ENCODE data around the gene CACNA1D.

CACNA1D gene

DNA sequence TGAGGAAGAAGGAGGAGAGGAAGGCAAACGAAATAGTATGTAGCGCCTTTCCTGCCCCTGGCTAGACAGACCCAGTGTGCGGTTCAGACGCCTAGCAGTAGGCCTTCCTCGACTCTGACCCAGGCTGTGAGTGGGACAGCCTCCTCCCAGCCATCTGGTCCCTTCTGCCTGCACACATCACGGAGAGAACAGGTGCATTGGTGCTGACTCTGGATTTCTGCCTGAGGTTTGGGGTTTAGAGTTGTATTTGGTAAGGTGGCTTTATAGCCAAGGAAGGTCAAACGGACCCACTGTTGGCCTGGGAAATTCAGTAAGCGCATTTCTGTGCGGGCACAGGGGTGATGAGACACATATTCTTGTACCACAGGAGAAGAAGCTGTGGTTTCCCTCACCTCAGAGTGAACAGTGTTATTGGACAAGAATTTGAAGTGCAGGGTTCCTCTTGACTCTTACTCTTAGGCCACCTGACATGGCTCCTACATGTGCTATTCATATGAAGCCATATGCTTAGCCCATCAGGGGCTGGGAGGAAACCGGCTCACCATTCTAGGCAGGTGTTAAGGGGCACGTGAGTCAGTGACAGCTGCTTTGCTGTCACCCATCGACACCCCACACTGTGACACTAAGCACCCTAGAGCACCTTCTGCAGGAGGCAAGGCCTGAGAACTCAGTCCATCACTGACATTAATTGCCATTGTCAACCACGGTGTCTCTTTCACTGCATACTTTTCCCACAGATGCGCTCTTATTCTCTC, 208.5 kb downstream of the CACNA1D start:
- Histone ChIP-seq H3K4me1 (ENCODE audit: control insufficient read depth, insufficient read depth, low read length) (no peaks in the 10 kb centered on the region), H3K27ac (ENCODE audit: low read length) (no peak overlapping the region)

DNA sequence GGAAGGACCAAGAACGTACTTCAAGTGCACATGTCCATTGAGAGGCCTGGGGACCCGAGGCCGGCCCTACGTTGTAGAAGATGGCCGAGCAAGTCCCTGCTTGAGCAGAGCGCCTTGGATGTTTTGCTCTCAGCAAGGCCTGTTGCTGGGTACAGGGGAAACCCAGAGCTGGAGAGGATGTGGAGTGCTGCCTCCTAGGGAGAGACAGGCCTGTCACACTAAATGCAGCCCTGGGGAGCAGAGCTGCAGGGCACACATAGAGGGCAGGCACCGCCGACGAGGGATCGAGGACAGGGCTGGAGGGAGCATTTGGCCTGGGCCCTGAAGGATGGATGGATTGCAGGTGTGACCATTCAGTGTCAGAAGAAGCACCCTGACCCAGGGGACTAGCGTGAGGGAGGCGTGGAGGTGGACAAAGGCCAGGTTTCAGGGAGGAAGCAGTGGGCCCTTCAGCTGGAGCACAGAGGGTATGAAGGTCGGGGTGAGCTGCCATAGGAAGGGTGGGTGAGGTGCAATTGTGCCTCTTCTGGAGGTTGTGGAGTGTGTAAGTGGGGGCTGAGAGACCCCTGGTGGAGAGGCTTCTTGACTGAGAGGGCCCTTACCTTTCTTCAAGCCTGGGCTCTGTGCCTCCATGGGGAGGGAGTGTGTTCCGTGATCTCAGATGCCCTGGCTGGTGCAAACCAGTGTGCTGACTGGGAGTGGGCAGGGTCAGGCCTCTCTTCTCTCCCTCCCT, 209.4 kb downstream of the CACNA1D start:
- Histone ChIP-seq H3K36me3 (ENCODE audit: control insufficient read depth in 2 of 2, insufficient read depth in 2 of 2, low read length in 2 of 2) (no peaks in the 10 kb centered on the region), H3K4me1 (ENCODE audit: control insufficient read depth, insufficient read depth, low read length) (no peaks in the 10 kb centered on the region), H3K9me3 (ENCODE audit: control insufficient read depth in 2 of 2, low read length in 2 of 2) (no peaks in the 10 kb centered on the region), H3K27ac (ENCODE audit: low read length) (no peak overlapping the region), H3K4me3 (ENCODE audit: low read length in 2 of 2) (no peak overlapping the region), H3K9ac (ENCODE audit: low read length in 2 of 2) (no peak overlapping the region), H3K27me3 (ENCODE audit: control insufficient read depth in 1 of 2, insufficient read depth in 2 of 2, low read length in 2 of 2) (no peaks in the 10 kb centered on the region)

More for the DNA sequence above, 208.5 kb downstream of the CACNA1D start:
- H3K36me3 ChIP-seq (ENCODE audit: control insufficient read depth in 2 of 2, insufficient read depth in 2 of 2, low read length in 2 of 2): no peaks in the 10 kb centered on the region
- H3K9ac ChIP-seq (ENCODE audit: low read length in 2 of 2): no peak overlapping the region
- no peaks in the 10 kb centered on the region for H3K27me3 ChIP-seq (ENCODE audit: control insufficient read depth in 1 of 2, insufficient read depth in 2 of 2, low read length in 2 of 2)
- no peak overlapping the region for H3K4me3 ChIP-seq (ENCODE audit: low read length in 2 of 2)
- H3K9me3 ChIP-seq (ENCODE audit: control insufficient read depth in 2 of 2, low read length in 2 of 2): no peaks in the 10 kb centered on the region

DNA sequence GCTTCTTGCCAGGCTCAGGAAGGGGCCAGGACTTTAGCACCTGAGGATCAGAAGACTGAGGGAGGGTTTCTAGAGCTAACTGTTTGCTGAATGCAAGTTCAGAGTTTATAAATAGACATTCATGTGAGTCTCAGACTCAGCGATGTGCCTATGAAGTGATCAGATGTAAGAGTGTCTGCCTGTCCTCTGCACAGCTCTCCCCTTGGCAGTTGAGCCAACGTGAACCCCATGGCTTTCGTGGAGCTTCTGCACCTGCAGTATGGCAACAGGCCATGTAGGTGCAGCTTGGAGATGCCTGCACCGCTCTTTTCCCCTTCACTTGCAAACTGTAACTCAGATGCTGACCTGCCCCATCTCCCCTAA, 209.9 kb downstream of the CACNA1D start:
- H3K9ac ChIP-seq (ENCODE audit: low read length in 2 of 2): no peak overlapping the region
- H3K36me3 ChIP-seq (ENCODE audit: control insufficient read depth in 2 of 2, insufficient read depth in 2 of 2, low read length in 2 of 2): no peaks in the 10 kb centered on the region
- H3K4me1 ChIP-seq (ENCODE audit: control insufficient read depth, insufficient read depth, low read length): no peaks in the 10 kb centered on the region
- H3K27ac ChIP-seq (ENCODE audit: low read length): no peak overlapping the region
- no peaks in the 10 kb centered on the region for H3K9me3 ChIP-seq (ENCODE audit: control insufficient read depth in 2 of 2, low read length in 2 of 2)
- H3K4me3 ChIP-seq (ENCODE audit: low read length in 2 of 2): no peak overlapping the region
- no peaks in the 10 kb centered on the region for H3K27me3 ChIP-seq (ENCODE audit: control insufficient read depth in 1 of 2, insufficient read depth in 2 of 2, low read length in 2 of 2)

DNA sequence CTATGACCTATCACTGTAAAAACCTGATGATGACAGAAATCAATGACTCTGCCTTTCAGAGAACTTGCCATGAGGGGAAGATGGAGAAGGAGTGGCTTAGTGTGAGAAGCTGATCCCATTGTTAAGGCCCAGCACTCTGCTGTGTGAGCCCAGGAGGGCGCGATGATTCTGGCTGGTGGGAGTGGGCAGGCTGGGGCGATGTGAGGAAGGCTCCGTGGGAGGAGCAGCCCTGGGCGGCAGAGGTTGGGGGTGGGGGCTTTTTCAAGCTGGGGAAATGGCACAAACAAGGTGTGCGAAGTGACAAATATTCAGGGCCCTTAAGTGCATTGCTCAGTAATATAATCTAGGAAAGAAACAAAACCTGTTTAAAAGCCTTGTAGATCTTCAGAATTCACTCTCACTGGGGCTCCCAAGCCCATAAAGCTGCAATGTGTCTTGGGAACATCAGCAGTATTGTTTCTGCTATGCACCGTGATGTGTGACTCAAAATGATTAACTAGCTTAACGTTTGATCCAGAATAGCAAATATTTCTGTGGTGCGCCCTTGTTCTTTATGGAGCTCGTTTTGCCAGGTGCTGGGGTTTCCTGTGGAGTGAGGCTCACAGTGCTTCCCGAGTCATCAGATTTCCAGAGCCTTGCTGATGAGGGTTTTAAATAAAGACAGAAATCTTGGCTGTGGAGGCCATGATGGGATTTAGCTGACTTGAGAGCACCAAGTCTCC, 210.8 kb downstream of the CACNA1D start:
- no peak overlapping the region for H3K27ac ChIP-seq (ENCODE audit: low read length)
- H3K4me3 ChIP-seq (ENCODE audit: low read length in 2 of 2): no peak overlapping the region
- H3K4me1 ChIP-seq (ENCODE audit: control insufficient read depth, insufficient read depth, low read length): peaks cover 5% of the 10 kb centered on the region
- H3K9ac ChIP-seq (ENCODE audit: low read length in 2 of 2): no peak overlapping the region
- no peaks in the 10 kb centered on the region for H3K36me3 ChIP-seq (ENCODE audit: control insufficient read depth in 2 of 2, insufficient read depth in 2 of 2, low read length in 2 of 2)
- H3K27me3 ChIP-seq (ENCODE audit: control insufficient read depth in 1 of 2, insufficient read depth in 2 of 2, low read length in 2 of 2): no peaks in the 10 kb centered on the region
- H3K9me3 ChIP-seq (ENCODE audit: control insufficient read depth in 2 of 2, low read length in 2 of 2): no peaks in the 10 kb centered on the region

DNA sequence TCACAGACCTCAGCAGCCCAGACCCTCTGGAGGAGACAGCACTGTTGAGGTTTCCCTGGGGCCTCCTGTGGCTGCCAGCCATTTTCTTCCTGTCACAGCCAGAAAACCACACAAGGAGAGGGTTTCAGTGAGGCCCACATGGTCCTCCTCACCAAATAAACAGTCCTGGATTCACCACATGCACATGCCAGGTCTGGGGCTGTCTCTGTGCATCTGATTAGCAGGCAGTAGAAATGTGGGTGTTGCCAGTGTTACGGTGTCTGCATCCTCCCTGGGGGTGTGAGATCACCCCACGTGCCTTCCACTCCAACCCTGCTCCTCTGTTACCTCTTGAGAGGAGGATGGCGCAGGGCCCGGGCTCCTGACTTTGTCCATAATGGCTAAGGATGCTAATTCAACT, 211.4 kb downstream of the CACNA1D start:
- Histone ChIP-seq H3K4me3 (ENCODE audit: low read length in 2 of 2) (no peak overlapping the region), H3K36me3 (ENCODE audit: control insufficient read depth in 2 of 2, insufficient read depth in 2 of 2, low read length in 2 of 2) (no peaks in the 10 kb centered on the region), H3K9me3 (ENCODE audit: control insufficient read depth in 2 of 2, low read length in 2 of 2) (no peaks in the 10 kb centered on the region), H3K27ac (ENCODE audit: low read length) (no peak overlapping the region), H3K4me1 (ENCODE audit: control insufficient read depth, insufficient read depth, low read length) (peaks cover 7% of the 10 kb centered on the region), H3K27me3 (ENCODE audit: control insufficient read depth in 1 of 2, insufficient read depth in 2 of 2, low read length in 2 of 2) (no peaks in the 10 kb centered on the region), H3K9ac (ENCODE audit: low read length in 2 of 2) (no peak overlapping the region)

DNA sequence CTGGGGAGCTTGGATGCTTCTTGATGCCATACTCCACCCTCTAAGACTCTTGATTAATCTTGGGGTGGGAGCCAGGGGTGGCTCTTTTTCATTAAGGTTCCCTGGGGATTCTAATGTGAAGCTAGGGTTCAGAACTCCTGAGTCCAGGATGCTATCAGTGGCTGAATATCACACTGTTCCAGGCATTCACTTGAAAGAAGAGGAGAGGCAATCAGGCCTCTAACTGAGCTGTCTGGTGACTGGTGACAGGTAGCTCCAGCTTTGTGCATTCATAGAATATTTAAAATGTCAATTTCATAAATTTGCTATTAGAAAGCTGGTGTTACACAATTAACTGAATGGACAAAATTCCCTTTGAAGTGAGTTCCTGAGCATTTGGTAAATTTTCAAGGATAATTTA, 212.8 kb downstream of the CACNA1D start:
- Histone ChIP-seq H3K27ac (ENCODE audit: low read length) (no peak overlapping the region), H3K9ac (ENCODE audit: low read length in 2 of 2) (no peak overlapping the region), H3K27me3 (ENCODE audit: control insufficient read depth in 1 of 2, insufficient read depth in 2 of 2, low read length in 2 of 2) (no peaks in the 10 kb centered on the region), H3K9me3 (ENCODE audit: control insufficient read depth in 2 of 2, low read length in 2 of 2) (no peaks in the 10 kb centered on the region), H3K4me3 (ENCODE audit: low read length in 2 of 2) (no peak overlapping the region), H3K4me1 (ENCODE audit: control insufficient read depth, insufficient read depth, low read length) (peaks cover 7% of the 10 kb centered on the region), H3K36me3 (ENCODE audit: control insufficient read depth in 2 of 2, insufficient read depth in 2 of 2, low read length in 2 of 2) (no peaks in the 10 kb centered on the region)

DNA sequence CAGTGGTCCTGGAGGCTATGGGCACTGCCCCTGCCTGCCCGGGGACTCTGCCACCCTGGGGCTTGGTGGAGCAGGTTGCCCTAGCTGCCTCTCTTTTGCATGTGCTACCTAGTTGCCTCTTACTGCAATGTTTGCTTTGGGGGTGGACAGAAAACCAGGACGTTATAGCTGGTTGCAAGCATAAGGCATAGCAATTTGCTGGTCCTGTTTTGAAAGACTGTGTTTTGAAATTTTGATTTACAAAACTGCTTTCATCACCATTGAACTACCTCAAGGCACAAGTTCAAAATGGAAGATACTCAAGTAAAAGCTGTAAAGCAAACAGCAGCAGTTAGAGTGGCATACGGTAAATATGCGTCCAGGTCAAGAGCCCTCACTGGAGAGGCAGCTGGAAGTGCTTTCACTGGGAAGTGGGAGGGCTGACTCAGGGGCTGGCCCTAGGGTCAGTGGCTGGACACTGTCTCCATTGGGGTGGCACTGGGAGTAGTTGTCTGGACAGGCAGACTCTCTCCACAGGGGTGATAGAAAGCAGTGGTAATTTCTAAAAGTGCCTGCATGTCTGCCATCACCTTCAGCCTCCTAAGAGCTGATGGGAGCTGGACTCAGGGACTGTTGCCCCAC, 213.7 kb downstream of the CACNA1D start:
- Histone ChIP-seq H3K4me3 (ENCODE audit: low read length in 2 of 2) (no peak overlapping the region), H3K9me3 (ENCODE audit: control insufficient read depth in 2 of 2, low read length in 2 of 2) (no peaks in the 10 kb centered on the region), H3K27ac (ENCODE audit: low read length) (no peak overlapping the region), H3K9ac (ENCODE audit: low read length in 2 of 2) (no peak overlapping the region), H3K4me1 (ENCODE audit: control insufficient read depth, insufficient read depth, low read length) (peaks cover 7% of the 10 kb centered on the region), H3K36me3 (ENCODE audit: control insufficient read depth in 2 of 2, insufficient read depth in 2 of 2, low read length in 2 of 2) (no peaks in the 10 kb centered on the region), H3K27me3 (ENCODE audit: control insufficient read depth in 1 of 2, insufficient read depth in 2 of 2, low read length in 2 of 2) (no peaks in the 10 kb centered on the region)

DNA sequence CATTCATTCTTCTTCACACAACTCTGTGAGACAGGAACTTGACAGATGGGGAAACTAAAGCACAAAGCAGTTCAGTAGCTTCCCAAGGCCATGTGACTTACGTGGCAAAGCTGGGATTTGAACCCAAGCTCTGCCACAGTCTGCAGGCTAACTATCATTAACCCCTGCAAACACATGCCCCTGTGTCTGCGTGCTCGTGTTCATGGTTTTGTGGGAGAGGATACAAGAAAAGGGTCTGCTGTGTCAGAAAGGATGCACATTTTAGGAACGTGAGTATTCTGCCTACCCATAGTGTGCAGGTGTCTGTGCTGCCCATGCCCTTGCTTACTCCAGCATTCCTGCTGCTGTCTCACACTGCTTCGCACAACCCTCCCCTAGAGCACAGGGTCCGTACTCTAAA, 214.8 kb downstream of the CACNA1D start:
- Histone ChIP-seq H3K27me3 (ENCODE audit: control insufficient read depth in 1 of 2, insufficient read depth in 2 of 2, low read length in 2 of 2) (no peaks in the 10 kb centered on the region), H3K9ac (ENCODE audit: low read length in 2 of 2) (no peak overlapping the region), H3K4me1 (ENCODE audit: control insufficient read depth, insufficient read depth, low read length) (peaks cover 7% of the 10 kb centered on the region), H3K4me3 (ENCODE audit: low read length in 2 of 2) (no peak overlapping the region), H3K36me3 (ENCODE audit: control insufficient read depth in 2 of 2, insufficient read depth in 2 of 2, low read length in 2 of 2) (no peaks in the 10 kb centered on the region), H3K27ac (ENCODE audit: low read length) (no peak overlapping the region), H3K9me3 (ENCODE audit: control insufficient read depth in 2 of 2, low read length in 2 of 2) (no peaks in the 10 kb centered on the region)

DNA sequence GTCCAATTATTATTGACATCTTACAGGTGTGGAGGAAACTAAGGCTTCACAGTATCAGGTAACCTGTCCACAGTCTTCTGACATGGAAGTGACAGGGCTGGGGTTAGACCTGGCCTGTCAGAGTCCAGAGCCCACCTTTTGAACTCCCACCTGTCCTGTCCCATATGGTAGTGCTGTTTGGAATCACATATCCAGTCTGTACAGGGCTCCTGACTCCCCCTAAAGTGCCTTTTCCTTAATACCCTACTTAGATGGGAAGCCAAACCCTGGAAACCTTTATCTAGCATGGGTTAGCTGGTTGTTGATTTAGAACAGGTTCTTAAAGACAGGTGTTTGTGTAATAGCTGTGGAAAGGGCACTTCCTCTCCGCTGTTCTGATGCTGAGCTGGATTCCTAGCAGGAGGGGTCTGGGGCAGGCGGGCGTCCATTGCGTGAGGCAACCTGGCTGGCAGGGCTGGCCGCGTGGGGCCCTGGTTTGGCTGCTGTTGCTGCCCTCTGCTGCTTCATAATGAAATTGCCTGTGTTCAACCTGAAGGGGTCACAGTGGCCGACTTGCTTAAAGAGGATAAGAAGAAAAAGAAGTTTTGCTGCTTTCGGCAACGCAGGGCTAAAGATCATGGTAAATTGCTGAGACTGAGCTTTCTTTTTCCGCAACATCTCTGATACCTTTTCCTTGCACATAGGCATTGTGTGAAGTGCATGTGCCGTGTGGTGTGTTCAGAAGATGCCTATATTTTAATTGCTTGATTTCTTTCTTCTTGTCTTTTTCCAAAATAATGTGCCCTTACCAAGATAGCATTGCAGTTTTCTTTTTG, 215.7 kb downstream of the CACNA1D start:
- H3K27ac ChIP-seq (ENCODE audit: low read length): no peak overlapping the region
- H3K4me1 ChIP-seq (ENCODE audit: control insufficient read depth, insufficient read depth, low read length): peaks cover 7% of the 10 kb centered on the region
- H3K27me3 ChIP-seq (ENCODE audit: control insufficient read depth in 1 of 2, insufficient read depth in 2 of 2, low read length in 2 of 2): no peaks in the 10 kb centered on the region
- H3K9ac ChIP-seq (ENCODE audit: low read length in 2 of 2): no peak overlapping the region
- H3K9me3 ChIP-seq (ENCODE audit: control insufficient read depth in 2 of 2, low read length in 2 of 2): no peaks in the 10 kb centered on the region
- H3K4me3 ChIP-seq (ENCODE audit: low read length in 2 of 2): no peak overlapping the region
- H3K36me3 ChIP-seq (ENCODE audit: control insufficient read depth in 2 of 2, insufficient read depth in 2 of 2, low read length in 2 of 2): no peaks in the 10 kb centered on the region

DNA sequence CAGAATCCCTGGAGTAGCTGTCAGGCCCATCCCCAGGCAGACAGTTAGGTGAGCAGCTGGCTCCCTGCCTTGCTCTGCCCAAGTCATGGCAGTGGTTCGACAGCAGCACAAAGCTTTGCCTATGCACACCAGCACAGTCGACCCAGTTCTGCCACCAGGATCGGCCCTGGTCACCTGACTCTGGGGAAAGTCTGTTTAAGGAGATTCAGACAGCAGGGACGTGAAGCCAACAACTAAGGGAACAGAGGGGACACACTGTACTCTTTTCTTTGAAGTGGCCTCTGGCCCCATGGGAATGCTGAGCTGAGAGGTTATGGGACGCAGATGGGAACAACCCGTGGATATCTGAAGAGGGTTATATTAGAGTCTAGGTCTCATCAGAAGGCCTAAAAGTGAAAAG, 217.0 kb downstream of the CACNA1D start:
- Histone ChIP-seq H3K9ac (ENCODE audit: low read length in 2 of 2) (no peak overlapping the region), H3K9me3 (ENCODE audit: control insufficient read depth in 2 of 2, low read length in 2 of 2) (no peaks in the 10 kb centered on the region), H3K4me3 (ENCODE audit: low read length in 2 of 2) (no peak overlapping the region), H3K36me3 (ENCODE audit: control insufficient read depth in 2 of 2, insufficient read depth in 2 of 2, low read length in 2 of 2) (no peaks in the 10 kb centered on the region), H3K4me1 (ENCODE audit: control insufficient read depth, insufficient read depth, low read length) (peaks cover 7% of the 10 kb centered on the region), H3K27me3 (ENCODE audit: control insufficient read depth in 1 of 2, insufficient read depth in 2 of 2, low read length in 2 of 2) (no peaks in the 10 kb centered on the region), H3K27ac (ENCODE audit: low read length) (no peak overlapping the region)
